Ovary (tissue), 9 donors: ENCODE measurements around the gene TUFT1. TPM values are rescaled to one million over a fixed set of nuclear protein-coding genes. Genes with fewer than 3 reads are reported as not detected.
A peak's percentile ranks its signal among the peaks of the same experiment; 100 is the strongest.

ENCODE experiments used
- DNase-seq, 5 donors: peaks; one replicate each; pipeline ENCODE4 v3.0.0-alpha.2; 2019 to 2020
- H3K27ac ChIP-seq, 2 donors: fragments of 200-600 bp; one replicate each; pipeline versions ENCODE4 v1.5.1 to v1.8.0; 2019 to 2022
- H3K27me3 ChIP-seq: fragments of 200-600 bp; one replicate; pipeline ENCODE4 v1.8.0; 2022
- H3K36me3 ChIP-seq: fragments of 200-600 bp; sonication (generic); one replicate; pipeline ENCODE4 v1.5.1; 2019
- H3K4me1 ChIP-seq: one replicate; pipeline ENCODE4 v1.8.1; 2013; ENCODE audit warnings: mild to moderate bottlenecking, moderate library complexity; ENCODE audit not compliant: insufficient read depth
- H3K4me3 ChIP-seq: fragments of 200-600 bp; sonication (generic); one replicate; pipeline ENCODE4 v1.5.1; 2017
- H3K9me3 ChIP-seq, 2 donors: fragments of 200-600 bp in 1 of 2; sonication (generic) in 1 of 2; one replicate each; pipeline versions ENCODE4 v1.5.1 to v1.8.1; 2013 to 2019; ENCODE audit warnings: mild to moderate bottlenecking in 1 of 2, moderate library complexity in 1 of 2
- CTCF ChIP-seq, 3 donors: fragments of 450-650 bp in 2 of 3; fragments of 200-600 bp in 1 of 3; IDR thresholded peaks; one replicate each; pipeline versions ENCODE4 v1.5.1 to v1.8.0; 2016 to 2022; ENCODE audit warnings: antibody characterized with exemption in 3 of 3, mild to moderate bottlenecking in 1 of 3
- EP300 ChIP-seq: sonication (generic); formaldehyde crosslinking; IDR thresholded peaks from one replicate; pipeline ENCODE4 v1.6.1; 2017; ENCODE audit warnings: antibody characterized with exemption
- POLR2A ChIP-seq: fragments of 450-650 bp; IDR thresholded peaks from one replicate; pipeline ENCODE4 v1.6.1; 2017; ENCODE audit warnings: antibody characterized with exemption, mild to moderate bottlenecking, moderate library complexity
- WGBS, 3 donors: extraction: QIAGEN DNeasy Blood & Tissue Kit in 1 of 3; methylation state at CpG; one replicate each; pipeline versions ENCODE4 v1.1.5 to v1.1.7; 2013 to 2017; 5-methylcytosine and 5-hydroxymethylcytosine counted together
- intact Hi-C, 4 donors: fragments of 100-400 bp; cut with DNase I; formaldehyde crosslinking; loops; one replicate each; pipeline versions ENCODE4 v1.11.0 to v1.15.1; 2022 to 2023
- polyA plus RNA-seq, 2 donors: library from polyadenylated mRNA; stranded (reverse); fragments of 200-250 nt in 1 of 2; fragments of 350-450 nt in 1 of 2; fragmentation: Illumina TruSeq in 1 of 2; extraction: RNeasy Lipid Tissue Mini Kit (QIAGEN cat#74804) in 1 of 2; gene quantifications; one replicate each; pipeline ENCODE4 v1.2.3, GENCODE V29; 2013 to 2014
- total RNA-seq, 7 donors: library from RNA; depleted of rRNA in 2 of 7; stranded (reverse); fragments of >200 nt in 2 of 7; fragmentation: NEBNext Ultra II Directional in 3 of 7; extraction: Animal tissue kit (Norgen Biotek cat#: 25700) in 3 of 7; gene quantifications; one replicate each; pipeline versions ENCODE4 v1.1.0 to v1.2.4, GENCODE V29; 2016 to 2023
- donor health status: DM: no; HTN: no; CAD: no; lungs with moderate emphysema.
- donor health status: DM: no; HTN: no; CAD: no.
- donor health status: Bipolar disorder and iron deficiency.
- donor health status: DM: yes; HTN: yes; CAD: no.
- donor health status: DM: no; HTN: no; CAD: no.
- donor health status: DM: yes; HTN: yes; CAD: no.

The TUFT1 gene
- total and polyA plus RNA-seq, 9 donors: 5.0 to 10.2 (median 7.3) TPM

- peaks cover 12% of the 10 kb centered on the region for H3K4me1 ChIP-seq
Observed at GRCh38 chr1:151613282-151613780, 73.2 kb downstream of the TUFT1 start.

GRCh38 chr1:151615711-151616504, 75.8 kb downstream of the TUFT1 start:
- intact Hi-C loops: no loop called here
- DNase-seq: no peak
- Histone ChIP-seq H3K27me3 (no peaks in the 10 kb centered on the region), H3K4me1 (peaks cover 14% of the 10 kb centered on the region), H3K9me3 (no peaks in the 10 kb centered on the region), H3K4me3 (no peak overlapping the region), H3K27ac (no peak overlapping the region), H3K36me3 (no peaks in the 10 kb centered on the region)
- 64 to 70% (median 67%) methylated on average over 4 of the region's 4 CpGs for WGBS, 3 donors
- TF ChIP-seq EP300 (no peak), CTCF (IDR thresholded peaks at IDR 0.05) (no peak)

More at GRCh38 chr1:151613282-151613780, 73.2 kb downstream of the TUFT1 start:
- Histone ChIP-seq H3K36me3 (no peaks in the 10 kb centered on the region), H3K9me3 (no peaks in the 10 kb centered on the region), H3K4me3 (peak overlapping the region; percentile 96), H3K27ac (peak overlapping the region in 1 of 2 donors; percentile 93), H3K27me3 (no peaks in the 10 kb centered on the region)
- intact Hi-C loops: no loop called here
- 6 to 14% (median 8%) methylated on average over 9 of the region's 9 CpGs for WGBS, 3 donors
- TF ChIP-seq EP300 (no peak), CTCF (IDR thresholded peaks at IDR 0.05) (no peak), POLR2A (no peak)
- no peak for DNase-seq

GRCh38 chr1:151616505-151616849, 76.4 kb downstream of the TUFT1 start:
- intact Hi-C loops: no loop called here
- WGBS, 3 donors: 80 to 92% (median 86%) methylated on average over 3 of the region's 3 CpGs
- no peaks in the 10 kb centered on the region for H3K27me3 ChIP-seq
- no peak overlapping the region for H3K27ac ChIP-seq
- H3K36me3 ChIP-seq: no peaks in the 10 kb centered on the region
- DNase-seq: no peak
- no peak overlapping the region for H3K4me3 ChIP-seq
- H3K9me3 ChIP-seq: no peaks in the 10 kb centered on the region
- H3K4me1 ChIP-seq: peaks cover 11% of the 10 kb centered on the region
- TF ChIP-seq CTCF (IDR thresholded peaks at IDR 0.05): no peak
- no peak for TF ChIP-seq POLR2A
- no peak for TF ChIP-seq EP300

GRCh38 chr1:151618003-151618402, 77.9 kb downstream of the TUFT1 start:
- peaks cover 11% of the 10 kb centered on the region for H3K4me1 ChIP-seq
- H3K4me3 ChIP-seq: no peak overlapping the region
- intact Hi-C loops: no loop called here
- 79 to 86% (median 85%) methylated on average over 3 of the region's 3 CpGs for WGBS, 3 donors
- no peaks in the 10 kb centered on the region for H3K36me3 ChIP-seq
- no peaks in the 10 kb centered on the region for H3K27me3 ChIP-seq
- H3K27ac ChIP-seq: no peak overlapping the region
- H3K9me3 ChIP-seq: no peaks in the 10 kb centered on the region
- no peak for DNase-seq
- no peak for TF ChIP-seq CTCF (IDR thresholded peaks at IDR 0.05)
- no peak for TF ChIP-seq POLR2A
- no peak for TF ChIP-seq EP300
